ENCODE data around the gene HPF1.
"Not testable (repeated sequence)": the region's sequence is repeated elsewhere in the genome, so short reads cannot be mapped to it uniquely, and the experiment has no call there.

Gene HPF1

GRCh38 chr4:169738604-169739003 is 19.1 kb downstream of the HPF1 start:
- not testable (repeated sequence) for DNase-seq (ENCODE audit: low read depth)

- DNase-seq (ENCODE audit: low read depth) = no peak
Observed at GRCh38 chr4:169730564-169730963, 27.2 kb downstream of the HPF1 start.

GRCh38 chr4:169727616-169728015 is 30.1 kb downstream of the HPF1 start:
- no peak for DNase-seq (ENCODE audit: low read depth)

- DNase-seq (ENCODE audit: low read depth) = no peak
Observed at GRCh38 chr4:169724260-169724659, 33.5 kb downstream of the HPF1 start.

GRCh38 chr4:169723207-169723965 is 34.4 kb downstream of the HPF1 start:
- no peak for DNase-seq (ENCODE audit: low read depth)

- DNase-seq (ENCODE audit: low read depth) = no peak
Observed at GRCh38 chr4:169720529-169720928, 37.2 kb downstream of the HPF1 start.

- DNase-seq (ENCODE audit: low read depth) = no peak
Observed at GRCh38 chr4:169716677-169717076, 41.1 kb downstream of the HPF1 start.

- DNase-seq (ENCODE audit: low read depth) = no peak
Observed at GRCh38 chr4:169715826-169716225, 41.9 kb downstream of the HPF1 start.

- no peak for DNase-seq (ENCODE audit: low read depth)
Observed at GRCh38 chr4:169707958-169708643, 49.6 kb downstream of the HPF1 start.

- no peak for DNase-seq (ENCODE audit: low read depth)
Observed at GRCh38 chr4:169698331-169698730, 59.4 kb downstream of the HPF1 start.

GRCh38 chr4:169690787-169691186 is 67.0 kb downstream of the HPF1 start:
- DNase-seq (ENCODE audit: low read depth) = no peak

GRCh38 chr4:169689681-169690080 is 68.1 kb downstream of the HPF1 start:
- DNase-seq (ENCODE audit: low read depth) = no peak

GRCh38 chr4:169682372-169683047 is 75.2 kb downstream of the HPF1 start:
- DNase-seq (ENCODE audit: low read depth) = no peak
